Stomach smooth muscle (tissue), 2 donors: ENCODE measurements around the gene DPYSL3.

Experiments
- H3K27ac ChIP-seq: one replicate; pipeline ENCODE4 v1.7.0; 2013; ENCODE audit warnings: mild to moderate bottlenecking, low read length, inconsistent platforms
- H3K27me3 ChIP-seq, 2 donors: one replicate each; pipeline ENCODE4 v1.7.0; 2013; ENCODE audit warnings: low read length in 2 of 2; ENCODE audit not compliant: insufficient read depth in 2 of 2, control insufficient read depth in 1 of 2
- H3K36me3 ChIP-seq, 2 donors: one replicate each; pipeline ENCODE4 v1.7.0; 2013; ENCODE audit warnings: low read length in 2 of 2; ENCODE audit not compliant: control insufficient read depth in 2 of 2, insufficient read depth in 2 of 2
- H3K4me1 ChIP-seq: one replicate; pipeline ENCODE4 v1.7.0; 2013; ENCODE audit warnings: low read length; ENCODE audit not compliant: control insufficient read depth, insufficient read depth
- H3K4me3 ChIP-seq, 2 donors: one replicate each; pipeline ENCODE4 v1.7.0; 2013; ENCODE audit warnings: low read length in 2 of 2
- H3K9ac ChIP-seq, 2 donors: one replicate each; pipeline ENCODE4 v1.7.0; 2013; ENCODE audit warnings: low read length in 2 of 2, mild to moderate bottlenecking in 1 of 2
- H3K9me3 ChIP-seq, 2 donors: one replicate each; pipeline ENCODE4 v1.7.0; 2013; ENCODE audit warnings: low read length in 2 of 2; ENCODE audit not compliant: control insufficient read depth in 2 of 2
- donor health status: healthy.
- donor health status: Pancreatic carcinoma.

The DPYSL3 gene

DNA sequence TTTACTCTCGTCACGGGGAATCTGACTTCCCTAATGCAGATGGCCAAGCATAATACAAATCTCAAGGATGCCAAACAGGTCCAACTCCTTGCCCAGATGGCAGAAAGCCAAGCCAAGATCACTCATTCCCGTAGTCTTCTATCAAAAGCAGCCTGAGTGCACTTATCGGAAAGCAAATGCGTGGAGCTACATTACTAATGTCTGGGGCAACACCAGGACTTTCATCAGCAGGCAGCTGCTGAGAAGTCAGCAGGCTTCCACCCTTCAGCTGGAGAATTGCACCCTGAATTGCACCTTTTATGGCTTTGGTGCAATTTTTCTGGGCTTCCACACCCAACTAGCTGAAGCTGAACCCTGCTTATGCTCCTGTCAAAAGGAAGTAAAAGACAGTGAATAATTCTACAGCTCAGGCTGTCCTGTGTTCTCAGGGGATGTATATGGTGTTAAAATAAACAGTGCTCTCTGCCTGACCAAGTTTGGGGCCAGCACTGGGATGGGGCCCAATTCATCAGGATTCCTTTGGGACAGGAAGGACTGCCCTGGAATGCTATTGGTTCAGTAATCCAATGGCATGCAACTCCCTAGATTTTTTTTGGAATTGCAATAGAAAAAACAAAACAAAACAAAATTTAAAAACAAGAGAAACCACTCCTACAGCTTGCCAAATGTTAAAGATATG lies 92.6 kb downstream of the DPYSL3 start:
- H3K27ac ChIP-seq: peak overlapping the region; percentile 79
- H3K4me1 ChIP-seq: peaks cover 55% of the 10 kb centered on the region
- H3K4me3 ChIP-seq: peak overlapping the region in 1 of 2 donors; percentile 24
- H3K27me3 ChIP-seq: no peaks in the 10 kb centered on the region
- no peaks in the 10 kb centered on the region for H3K9me3 ChIP-seq
- H3K9ac ChIP-seq: peak overlapping the region; percentile 7 to 56
- peaks cover 30 to 50% of the 10 kb centered on the region in 2 donors for H3K36me3 ChIP-seq

DNA sequence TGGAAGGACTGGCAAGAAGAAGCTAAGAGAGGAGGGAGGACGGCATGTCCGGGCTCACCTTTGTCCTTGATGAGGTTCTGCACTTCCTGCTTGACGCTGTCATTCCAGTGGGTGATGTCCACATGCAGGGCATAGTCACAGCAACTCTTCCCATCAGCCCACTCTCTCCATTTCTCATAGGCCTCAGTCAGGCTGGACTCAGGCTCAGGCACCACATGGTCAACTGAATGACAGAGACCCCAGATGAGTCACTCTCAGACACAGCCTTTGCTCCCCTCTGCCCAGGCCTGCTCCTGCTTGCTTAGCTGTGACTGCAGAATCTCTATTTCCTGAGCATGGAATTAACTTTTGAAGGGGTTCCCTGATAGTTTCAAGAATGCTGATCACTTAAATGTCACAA lies 94.2 kb downstream of the DPYSL3 start:
- Histone ChIP-seq H3K9ac (peak overlapping the region in 1 of 2 donors; percentile 25), H3K27ac (peak overlapping the region; percentile 53), H3K36me3 (peaks cover 30 to 59% of the 10 kb centered on the region in 2 donors), H3K4me3 (no peak overlapping the region), H3K9me3 (no peaks in the 10 kb centered on the region), H3K4me1 (peaks cover 67% of the 10 kb centered on the region), H3K27me3 (no peaks in the 10 kb centered on the region)

DNA sequence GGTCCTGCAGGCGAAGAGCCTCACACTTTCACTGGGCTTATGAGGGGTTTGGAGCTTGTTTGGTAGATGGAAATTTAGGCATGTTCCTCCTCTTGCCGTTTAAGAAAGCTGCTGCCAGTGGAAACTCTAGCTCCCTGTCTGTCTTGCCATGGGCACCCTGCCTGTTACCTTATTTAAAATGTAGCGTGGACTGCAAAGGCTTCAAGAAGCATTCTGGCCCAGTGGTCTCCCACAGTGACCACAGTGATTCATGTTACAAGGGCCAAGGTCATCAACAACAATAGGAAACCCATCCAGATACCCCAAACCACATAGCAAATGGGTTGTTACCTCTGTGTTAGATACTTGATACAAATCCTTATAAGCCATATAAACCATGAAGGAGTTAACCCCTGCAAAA lies 96.6 kb downstream of the DPYSL3 start:
- Histone ChIP-seq H3K9ac (peak overlapping the region in 1 of 2 donors; percentile 8), H3K36me3 (peaks cover 28 to 62% of the 10 kb centered on the region in 2 donors), H3K27me3 (no peaks in the 10 kb centered on the region), H3K4me1 (peaks cover 71% of the 10 kb centered on the region), H3K27ac (peak overlapping the region; percentile 86), H3K4me3 (no peak overlapping the region), H3K9me3 (no peaks in the 10 kb centered on the region)

DNA sequence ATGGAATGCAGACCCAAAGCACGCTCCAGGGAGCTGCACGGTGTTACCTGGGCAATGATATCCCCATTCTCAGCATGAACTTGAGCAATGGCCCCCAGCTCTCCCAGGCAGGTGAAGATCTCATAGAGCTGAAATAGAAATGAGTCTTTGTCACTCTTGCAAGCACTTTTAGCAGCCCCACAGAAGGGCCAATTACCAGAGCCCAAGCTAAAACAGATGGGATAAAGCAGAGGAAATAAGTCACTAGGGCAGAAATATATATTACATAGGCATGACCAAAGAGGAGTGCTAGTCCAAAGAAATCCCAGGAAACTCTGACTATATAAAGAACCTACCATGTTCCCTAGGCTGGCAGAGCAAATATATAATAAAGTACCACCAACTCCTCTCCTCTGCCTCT lies 97.3 kb downstream of the DPYSL3 start:
- no peak overlapping the region for H3K4me3 ChIP-seq
- no peaks in the 10 kb centered on the region for H3K27me3 ChIP-seq
- peaks cover 34 to 63% of the 10 kb centered on the region in 2 donors for H3K36me3 ChIP-seq
- H3K27ac ChIP-seq: peak overlapping the region; percentile 86
- H3K4me1 ChIP-seq: peaks cover 71% of the 10 kb centered on the region
- H3K9ac ChIP-seq: peak overlapping the region in 1 of 2 donors; percentile 56
- H3K9me3 ChIP-seq: no peaks in the 10 kb centered on the region

DNA sequence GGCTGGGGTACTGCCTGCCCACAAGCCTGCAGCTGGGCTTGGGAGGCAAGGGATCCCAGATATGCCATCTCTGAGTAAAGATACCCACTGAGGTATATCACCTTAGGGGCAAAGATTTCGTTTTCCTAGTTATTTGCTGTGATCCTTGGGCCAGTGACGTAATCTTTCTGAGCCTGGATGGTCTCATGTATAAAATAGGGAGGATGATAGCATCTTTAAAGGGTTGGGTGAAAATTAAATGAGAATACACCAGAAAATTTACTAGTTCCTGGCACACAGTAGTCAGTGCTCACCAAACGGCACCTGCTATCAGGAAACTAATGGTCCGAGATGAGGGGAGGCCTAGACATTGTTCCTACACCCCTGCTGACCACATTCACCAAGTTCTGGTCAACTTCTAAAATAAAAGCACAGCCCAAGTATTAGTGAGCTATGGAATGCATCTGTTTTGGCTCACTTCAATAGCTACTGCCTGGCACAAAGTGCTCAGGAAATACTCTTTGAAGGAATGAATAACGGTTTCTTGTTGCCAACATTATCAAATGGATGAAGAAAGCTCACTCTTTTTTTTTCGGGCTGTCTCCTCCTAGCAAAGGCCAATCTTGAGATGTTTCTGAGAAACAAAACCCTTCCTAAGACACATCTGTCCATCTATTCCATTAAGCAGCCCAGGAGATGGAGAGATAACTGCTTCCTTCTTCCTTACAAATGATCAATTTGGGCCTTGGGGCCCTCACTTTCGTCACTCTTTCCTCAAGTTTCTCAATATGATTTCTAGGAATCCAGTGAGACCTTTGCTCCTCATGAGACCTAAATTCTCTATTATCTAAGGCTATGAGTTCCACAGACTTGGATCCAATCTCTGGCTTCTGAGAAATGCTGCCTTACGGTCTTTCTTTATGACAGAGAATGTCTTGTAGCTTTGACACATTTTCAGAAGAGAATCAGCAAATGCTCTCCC lies 98.2 kb downstream of the DPYSL3 start:
- H3K27ac ChIP-seq: peak overlapping the region; percentile 86

DNA sequence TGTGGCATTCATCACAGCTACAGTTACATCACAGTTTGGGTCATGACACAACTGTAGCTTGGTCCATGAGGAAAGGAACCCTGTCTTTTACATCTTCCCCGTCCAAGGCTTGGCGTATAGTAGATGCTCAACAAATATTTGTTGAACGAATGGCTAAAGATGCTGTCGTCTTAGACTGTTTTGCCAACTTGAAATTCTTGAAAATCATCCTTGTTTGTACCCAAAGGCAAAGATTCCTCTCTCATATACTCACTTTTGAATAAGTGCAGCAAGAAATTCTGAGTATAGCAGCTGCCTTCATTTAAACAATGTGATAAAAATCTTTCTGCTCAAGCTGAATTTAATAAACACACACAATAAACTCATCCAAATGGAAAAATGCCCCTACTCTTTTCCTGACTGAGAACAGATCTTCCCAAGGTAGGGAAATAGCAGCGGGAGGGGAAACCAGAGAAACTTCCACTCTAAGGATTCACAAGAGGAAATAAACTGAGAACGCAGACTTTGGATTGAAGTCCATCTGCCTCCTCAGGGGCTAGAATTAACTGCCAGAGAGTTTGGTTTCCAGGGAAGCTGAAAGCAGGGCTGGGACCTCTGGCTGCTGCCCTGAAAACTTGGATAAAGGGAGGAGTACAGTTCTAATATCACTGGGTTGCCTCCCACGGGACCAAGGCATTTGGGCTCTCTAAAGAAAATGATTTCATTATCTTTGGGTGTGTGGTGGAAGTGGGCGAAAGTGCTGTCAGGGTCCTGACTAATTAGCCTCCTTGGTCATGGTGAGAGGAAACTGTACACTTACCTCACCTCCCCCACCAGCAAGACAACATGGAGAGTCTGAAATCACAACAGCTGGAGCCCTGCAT lies 99.1 kb downstream of the DPYSL3 start:
- Histone ChIP-seq H3K36me3 (peaks cover 37 to 75% of the 10 kb centered on the region in 2 donors), H3K9me3 (no peaks in the 10 kb centered on the region), H3K9ac (peak overlapping the region; percentile 30 to 56), H3K4me3 (no peak overlapping the region), H3K4me1 (peaks cover 75% of the 10 kb centered on the region), H3K27me3 (no peaks in the 10 kb centered on the region), H3K27ac (peak overlapping the region; percentile 86)

More for the DNA sequence above, 98.2 kb downstream of the DPYSL3 start:
- Histone ChIP-seq H3K9ac (peak overlapping the region; percentile 7 to 56), H3K36me3 (peaks cover 34 to 68% of the 10 kb centered on the region in 2 donors), H3K4me1 (peaks cover 71% of the 10 kb centered on the region), H3K9me3 (no peaks in the 10 kb centered on the region), H3K4me3 (no peak overlapping the region), H3K27me3 (no peaks in the 10 kb centered on the region)

DNA sequence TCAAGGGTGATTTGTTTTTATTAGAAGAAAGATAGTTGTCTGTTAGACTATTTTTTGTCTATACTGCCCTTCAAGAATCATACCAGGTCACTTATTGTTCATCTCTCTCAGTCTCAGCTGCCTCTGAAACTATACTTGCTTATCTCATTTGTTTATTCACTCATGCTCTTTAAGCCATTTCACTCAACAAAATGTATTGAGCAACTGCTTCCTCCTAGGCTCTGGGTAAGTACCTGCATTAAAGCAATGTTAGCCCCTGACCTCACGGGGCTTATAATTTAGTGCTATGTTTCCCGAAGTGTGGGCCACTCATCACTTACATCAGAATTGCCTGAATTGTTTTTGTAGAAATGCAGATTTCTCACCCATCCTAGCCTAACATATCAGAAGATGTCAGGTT lies 100.9 kb downstream of the DPYSL3 start:
- Histone ChIP-seq H3K36me3 (peaks cover 35 to 70% of the 10 kb centered on the region in 2 donors), H3K9ac (no peak overlapping the region), H3K4me3 (no peak overlapping the region), H3K27ac (peak overlapping the region; percentile 90), H3K27me3 (no peaks in the 10 kb centered on the region), H3K4me1 (peaks cover 84% of the 10 kb centered on the region), H3K9me3 (no peaks in the 10 kb centered on the region)

DNA sequence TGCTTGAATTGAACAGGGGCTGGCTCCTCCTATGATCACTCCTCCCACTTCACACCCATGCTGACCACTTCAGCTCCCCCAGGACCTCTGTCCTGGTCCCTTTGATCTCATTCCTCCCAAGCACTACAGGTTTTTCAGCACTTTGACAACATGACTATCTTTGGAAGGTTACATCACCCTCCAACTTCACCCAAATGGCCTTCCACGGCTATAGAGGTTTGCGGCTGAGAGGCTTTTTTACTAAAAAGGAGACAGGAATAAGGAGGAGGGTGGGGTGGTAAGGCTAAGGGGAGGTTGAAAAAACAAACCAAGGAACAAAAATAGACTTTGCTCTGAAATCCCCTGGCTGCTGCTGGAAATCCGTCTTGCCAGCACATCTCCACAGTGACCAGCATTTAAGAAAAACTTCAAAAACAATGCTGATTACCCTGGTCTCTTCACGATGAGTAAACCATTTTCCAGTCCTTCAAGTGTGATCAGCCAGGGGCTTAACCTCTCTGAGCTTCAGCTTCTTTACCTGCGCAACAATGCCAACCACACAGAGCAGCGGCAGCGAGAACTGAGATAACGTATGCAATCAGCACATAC lies 102.7 kb downstream of the DPYSL3 start:
- peaks cover 76% of the 10 kb centered on the region for H3K4me1 ChIP-seq
- no peaks in the 10 kb centered on the region for H3K9me3 ChIP-seq
- peak overlapping the region; percentile 90 for H3K27ac ChIP-seq
- H3K4me3 ChIP-seq: peak overlapping the region in 1 of 2 donors; percentile 5
- H3K36me3 ChIP-seq: peaks cover 27 to 61% of the 10 kb centered on the region in 2 donors
- H3K27me3 ChIP-seq: no peaks in the 10 kb centered on the region
- H3K9ac ChIP-seq: peak overlapping the region; percentile 36 to 42

DNA sequence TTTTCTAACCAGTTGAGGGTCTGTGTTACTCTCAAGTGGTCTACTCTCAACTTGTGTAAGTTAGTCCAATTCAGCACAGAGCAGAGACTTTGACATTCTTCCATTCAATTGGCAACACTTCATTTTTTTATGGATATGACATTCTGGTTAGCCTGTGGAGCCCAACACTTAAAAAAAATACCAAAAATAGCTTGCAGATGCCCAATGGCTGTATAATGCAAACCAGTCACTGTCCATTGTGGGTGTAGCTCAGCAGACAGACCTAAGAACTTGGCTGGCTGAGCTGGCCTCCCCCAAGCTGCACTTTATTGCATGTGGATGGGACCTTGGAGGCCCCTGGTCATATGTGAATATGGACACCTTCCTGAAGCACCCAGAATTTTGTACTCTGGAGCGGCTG lies 103.2 kb downstream of the DPYSL3 start:
- H3K9me3 ChIP-seq: no peaks in the 10 kb centered on the region
- H3K9ac ChIP-seq: peak overlapping the region in 1 of 2 donors; percentile 42
- peaks cover 28 to 63% of the 10 kb centered on the region in 2 donors for H3K36me3 ChIP-seq
- no peaks in the 10 kb centered on the region for H3K27me3 ChIP-seq
- H3K27ac ChIP-seq: peak overlapping the region; percentile 90
- peaks cover 72% of the 10 kb centered on the region for H3K4me1 ChIP-seq
- H3K4me3 ChIP-seq: peak overlapping the region in 1 of 2 donors; percentile 5

DNA sequence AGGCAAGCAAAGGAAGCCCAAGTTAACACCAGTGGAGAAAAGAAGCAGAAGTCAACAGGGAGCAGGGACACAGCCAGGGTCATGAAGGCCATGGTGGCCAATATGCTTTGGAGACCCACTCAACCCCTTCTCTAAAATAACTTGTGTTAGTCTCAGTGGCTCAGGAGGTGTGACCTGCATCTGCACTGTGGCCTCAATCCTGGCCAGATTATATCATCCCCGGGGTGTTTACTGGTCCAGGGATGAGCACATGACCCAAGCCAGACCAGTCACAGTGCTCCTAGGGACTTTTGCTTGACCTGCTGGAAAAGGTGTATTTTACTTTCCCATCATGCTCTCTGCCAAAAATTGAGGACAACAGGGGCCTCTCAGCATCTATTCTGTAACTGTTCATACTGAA lies 105.2 kb downstream of the DPYSL3 start:
- H3K9ac ChIP-seq: peak overlapping the region; percentile 5 to 55
- H3K27ac ChIP-seq: peak overlapping the region; percentile 90
- peaks cover 58% of the 10 kb centered on the region for H3K4me1 ChIP-seq
- H3K9me3 ChIP-seq: no peaks in the 10 kb centered on the region
- H3K27me3 ChIP-seq: no peaks in the 10 kb centered on the region
- H3K4me3 ChIP-seq: peak overlapping the region; percentile 1 to 22
- H3K36me3 ChIP-seq: peaks cover 44 to 73% of the 10 kb centered on the region in 2 donors
